ENCODE measurements around the gene ANKRD45.

The ANKRD45 gene

GRCh38 chr1:173635116-173635515, 34.5 kb downstream of the ANKRD45 start, which contains the start of gene TEX50:
Gene TEX50 (plus strand): TSS chr1:173635338. CDS start chr1:173635522, 184 bp downstream.
- TF ChIP-seq REST (IDR thresholded peaks at IDR 0.05; ENCODE audit: insufficient read depth in 1 of 2, low read depth in 2 of 2, low read length in 2 of 2), result no peak

GRCh38 chr1:173628888-173629287, 40.8 kb downstream of the ANKRD45 start:
- TF ChIP-seq TAF1 (IDR thresholded peaks at IDR 0.05; ENCODE audit: borderline replicate concordance, insufficient read depth, low read length), result no peak
- no peak for TF ChIP-seq FOXP2 (optimal IDR thresholded peaks at IDR 0.05; ENCODE audit: borderline replicate concordance, extremely low read depth, extremely low read length, insufficient read depth)
- TF ChIP-seq REST (IDR thresholded peaks at IDR 0.05; ENCODE audit: insufficient read depth in 1 of 2, low read depth in 2 of 2, low read length in 2 of 2), result no peak
- no peak for TF ChIP-seq POLR2AphosphoS5 (IDR thresholded peaks at IDR 0.05; ENCODE audit: low read depth, low read length)
- no peak for TF ChIP-seq SIN3A (IDR thresholded peaks at IDR 0.05; ENCODE audit: borderline replicate concordance, insufficient read depth, low read length)

- TF ChIP-seq POLR2AphosphoS5 (IDR thresholded peaks at IDR 0.05; ENCODE audit: low read depth, low read length) (no peak), FOXP2 (optimal IDR thresholded peaks at IDR 0.05; ENCODE audit: borderline replicate concordance, extremely low read depth, extremely low read length, insufficient read depth) (no peak), REST (IDR thresholded peaks at IDR 0.05; ENCODE audit: insufficient read depth in 1 of 2, low read depth in 2 of 2, low read length in 2 of 2) (no peak), SIN3A (IDR thresholded peaks at IDR 0.05; ENCODE audit: borderline replicate concordance, insufficient read depth, low read length) (no peak), TAF1 (IDR thresholded peaks at IDR 0.05; ENCODE audit: borderline replicate concordance, insufficient read depth, low read length) (no peak)
Observed at GRCh38 chr1:173627269-173627668, 42.4 kb downstream of the ANKRD45 start.

- TF ChIP-seq FOXP2 (optimal IDR thresholded peaks at IDR 0.05; ENCODE audit: borderline replicate concordance, extremely low read depth, extremely low read length, insufficient read depth), result no peak
- no peak for TF ChIP-seq SIN3A (IDR thresholded peaks at IDR 0.05; ENCODE audit: borderline replicate concordance, insufficient read depth, low read length)
- no peak for TF ChIP-seq REST (IDR thresholded peaks at IDR 0.05; ENCODE audit: insufficient read depth in 1 of 2, low read depth in 2 of 2, low read length in 2 of 2)
- no peak for TF ChIP-seq POLR2AphosphoS5 (IDR thresholded peaks at IDR 0.05; ENCODE audit: low read depth, low read length)
- no peak for TF ChIP-seq TAF1 (IDR thresholded peaks at IDR 0.05; ENCODE audit: borderline replicate concordance, insufficient read depth, low read length)
Observed at GRCh38 chr1:173616859-173617258, 52.8 kb downstream of the ANKRD45 start.

GRCh38 chr1:173608503-173609216, 61.0 kb downstream of the ANKRD45 start:
- no peak for TF ChIP-seq REST (IDR thresholded peaks at IDR 0.05; ENCODE audit: insufficient read depth in 1 of 2, low read depth in 2 of 2, low read length in 2 of 2)
- TF ChIP-seq FOXP2 (optimal IDR thresholded peaks at IDR 0.05; ENCODE audit: borderline replicate concordance, extremely low read depth, extremely low read length, insufficient read depth), result no peak
- no peak for TF ChIP-seq SIN3A (IDR thresholded peaks at IDR 0.05; ENCODE audit: borderline replicate concordance, insufficient read depth, low read length)
- TF ChIP-seq POLR2AphosphoS5 (IDR thresholded peaks at IDR 0.05; ENCODE audit: low read depth, low read length), result no peak
- TF ChIP-seq TAF1 (IDR thresholded peaks at IDR 0.05; ENCODE audit: borderline replicate concordance, insufficient read depth, low read length), result no peak

Data from PFSK-1 (cell line).